H1 (cell line): Measurements from ENCODE around the gene CDH10.

Experiments
- EGR1 ChIP-seq: IDR thresholded peaks from 2 replicates; pipeline ENCODE4 v1.6.1; 2011; ENCODE audit warnings: low read depth, low read length, borderline replicate concordance
- EP300 ChIP-seq, 2 experiments: IDR thresholded peaks; 1 replicate in 1 of 2; 2 replicates in 1 of 2; pipeline ENCODE4 v1.6.1; 2011 to 2012; ENCODE audit warnings: low read depth in 2 of 2, low read length in 2 of 2, mild to moderate bottlenecking in 2 of 2, borderline replicate concordance in 1 of 2, inconsistent platforms in 1 of 2, moderate library complexity in 1 of 2
- HDAC6 ChIP-seq: IDR thresholded peaks from one replicate; pipeline ENCODE4 v1.7.1; 2012; ENCODE audit warnings: low read depth, mild to moderate bottlenecking, inconsistent platforms, low read length, moderate library complexity
- MAFK ChIP-seq: IDR thresholded peaks from 2 replicates; pipeline ENCODE4 v1.6.1; 2012; ENCODE audit warnings: low read depth, mild to moderate bottlenecking, improper control_type of control experiment, low read length
- POLR2A ChIP-seq, 2 experiments: IDR thresholded peaks; 1 replicate in 1 of 2; 2 replicates in 1 of 2; pipeline ENCODE4 v1.6.1; 2011; ENCODE audit warnings: low read depth in 2 of 2, low read length in 2 of 2, mild to moderate bottlenecking in 2 of 2; ENCODE audit errors: control extremely low read depth in 1 of 2
- POLR2AphosphoS5 ChIP-seq: IDR thresholded peaks from 2 replicates; pipeline ENCODE4 v1.6.1; 2011; ENCODE audit warnings: low read depth, low read length
- RBBP5 ChIP-seq: IDR thresholded peaks from 2 replicates; pipeline ENCODE4 v1.7.1; 2012; ENCODE audit warnings: low read depth, mild to moderate bottlenecking, inconsistent platforms, low read length, moderate library complexity, borderline replicate concordance
- TBP ChIP-seq: IDR thresholded peaks from 2 replicates; pipeline ENCODE4 v1.6.1; 2011; ENCODE audit warnings: low read depth, low read length, improper control_type of control experiment
- TF ChIP-seq, protein P1 (sequence below): IDR thresholded peaks from 2 replicates; pipeline ENCODE4 v1.6.1; 2012; ENCODE audit warnings: low read length, inconsistent platforms
- TF ChIP-seq, protein P2 (sequence below), 3 experiments: IDR thresholded peaks; 1 replicate in 2 of 3; 2 replicates in 1 of 3; pipeline versions ENCODE4 v1.5.1 to v1.6.1; 2011; ENCODE audit warnings: low read length in 3 of 3, mild to moderate bottlenecking in 3 of 3, inconsistent platforms in 2 of 3, low read depth in 1 of 3, moderate library complexity in 1 of 3; ENCODE audit not compliant: insufficient read depth in 1 of 3; ENCODE audit errors: control extremely low read depth in 1 of 3

DNA sequence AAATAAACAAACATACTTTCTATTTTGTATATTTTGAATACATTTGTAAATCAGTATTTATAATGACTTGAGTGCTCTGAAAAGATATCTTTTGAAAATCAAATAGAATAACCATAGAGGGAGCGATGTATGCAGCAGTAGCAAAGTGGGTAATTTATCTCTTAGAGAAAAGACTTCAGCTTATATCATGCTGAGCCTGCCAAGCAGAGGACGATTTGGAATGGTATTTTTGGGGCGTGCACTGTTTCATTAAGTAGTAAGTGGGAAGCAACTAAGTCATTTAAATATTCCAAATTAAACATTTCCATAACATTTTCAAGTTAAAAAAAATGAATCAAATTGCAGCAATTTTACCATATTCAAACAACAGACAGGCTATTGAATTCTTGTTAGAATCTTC, 147.6 kb downstream of the CDH10 start:
- no peak for TF ChIP-seq POLR2A (IDR thresholded peaks at IDR 0.05; ENCODE audit: control extremely low read depth in 1 of 2, low read depth in 2 of 2, low read length in 2 of 2)
- TF ChIP-seq EP300 (IDR thresholded peaks at IDR 0.05; ENCODE audit: borderline replicate concordance in 1 of 2, low read depth in 2 of 2, low read length in 2 of 2): no peak
- TF ChIP-seq, protein P1, sequence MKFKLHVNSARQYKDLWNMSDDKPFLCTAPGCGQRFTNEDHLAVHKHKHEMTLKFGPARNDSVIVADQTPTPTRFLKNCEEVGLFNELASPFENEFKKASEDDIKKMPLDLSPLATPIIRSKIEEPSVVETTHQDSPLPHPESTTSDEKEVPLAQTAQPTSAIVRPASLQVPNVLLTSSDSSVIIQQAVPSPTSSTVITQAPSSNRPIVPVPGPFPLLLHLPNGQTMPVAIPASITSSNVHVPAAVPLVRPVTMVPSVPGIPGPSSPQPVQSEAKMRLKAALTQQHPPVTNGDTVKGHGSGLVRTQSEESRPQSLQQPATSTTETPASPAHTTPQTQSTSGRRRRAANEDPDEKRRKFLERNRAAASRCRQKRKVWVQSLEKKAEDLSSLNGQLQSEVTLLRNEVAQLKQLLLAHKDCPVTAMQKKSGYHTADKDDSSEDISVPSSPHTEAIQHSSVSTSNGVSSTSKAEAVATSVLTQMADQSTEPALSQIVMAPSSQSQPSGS: no peak
- TF ChIP-seq, protein P2, sequence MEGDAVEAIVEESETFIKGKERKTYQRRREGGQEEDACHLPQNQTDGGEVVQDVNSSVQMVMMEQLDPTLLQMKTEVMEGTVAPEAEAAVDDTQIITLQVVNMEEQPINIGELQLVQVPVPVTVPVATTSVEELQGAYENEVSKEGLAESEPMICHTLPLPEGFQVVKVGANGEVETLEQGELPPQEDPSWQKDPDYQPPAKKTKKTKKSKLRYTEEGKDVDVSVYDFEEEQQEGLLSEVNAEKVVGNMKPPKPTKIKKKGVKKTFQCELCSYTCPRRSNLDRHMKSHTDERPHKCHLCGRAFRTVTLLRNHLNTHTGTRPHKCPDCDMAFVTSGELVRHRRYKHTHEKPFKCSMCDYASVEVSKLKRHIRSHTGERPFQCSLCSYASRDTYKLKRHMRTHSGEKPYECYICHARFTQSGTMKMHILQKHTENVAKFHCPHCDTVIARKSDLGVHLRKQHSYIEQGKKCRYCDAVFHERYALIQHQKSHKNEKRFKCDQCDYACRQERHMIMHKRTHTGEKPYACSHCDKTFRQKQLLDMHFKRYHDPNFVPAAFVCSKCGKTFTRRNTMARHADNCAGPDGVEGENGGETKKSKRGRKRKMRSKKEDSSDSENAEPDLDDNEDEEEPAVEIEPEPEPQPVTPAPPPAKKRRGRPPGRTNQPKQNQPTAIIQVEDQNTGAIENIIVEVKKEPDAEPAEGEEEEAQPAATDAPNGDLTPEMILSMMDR (IDR thresholded peaks at IDR 0.05; ENCODE audit: control extremely low read depth in 1 of 3, insufficient read depth in 1 of 3, low read depth in 1 of 3, low read length in 3 of 3): no peak
- TF ChIP-seq HDAC6: no peak
- TF ChIP-seq MAFK: no peak
- TF ChIP-seq TBP: no peak
- no peak for TF ChIP-seq POLR2AphosphoS5
- TF ChIP-seq RBBP5: no peak
- no peak for TF ChIP-seq EGR1
